GM19043 (cell line): ENCODE measurements around the gene ANKS1A.
"Not testable (repeated sequence)": the region's sequence is repeated elsewhere in the genome, so short reads cannot be mapped to it uniquely, and the experiment has no call there.

ENCODE experiments used
- ATAC-seq: cut with Tn5 transposase; IDR thresholded peaks from one replicate; pipeline ENCODE4 v1.9.1; 2021; ENCODE audit warnings: low read depth; ENCODE audit not compliant: unreplicated experiment

ANKS1A gene

DNA sequence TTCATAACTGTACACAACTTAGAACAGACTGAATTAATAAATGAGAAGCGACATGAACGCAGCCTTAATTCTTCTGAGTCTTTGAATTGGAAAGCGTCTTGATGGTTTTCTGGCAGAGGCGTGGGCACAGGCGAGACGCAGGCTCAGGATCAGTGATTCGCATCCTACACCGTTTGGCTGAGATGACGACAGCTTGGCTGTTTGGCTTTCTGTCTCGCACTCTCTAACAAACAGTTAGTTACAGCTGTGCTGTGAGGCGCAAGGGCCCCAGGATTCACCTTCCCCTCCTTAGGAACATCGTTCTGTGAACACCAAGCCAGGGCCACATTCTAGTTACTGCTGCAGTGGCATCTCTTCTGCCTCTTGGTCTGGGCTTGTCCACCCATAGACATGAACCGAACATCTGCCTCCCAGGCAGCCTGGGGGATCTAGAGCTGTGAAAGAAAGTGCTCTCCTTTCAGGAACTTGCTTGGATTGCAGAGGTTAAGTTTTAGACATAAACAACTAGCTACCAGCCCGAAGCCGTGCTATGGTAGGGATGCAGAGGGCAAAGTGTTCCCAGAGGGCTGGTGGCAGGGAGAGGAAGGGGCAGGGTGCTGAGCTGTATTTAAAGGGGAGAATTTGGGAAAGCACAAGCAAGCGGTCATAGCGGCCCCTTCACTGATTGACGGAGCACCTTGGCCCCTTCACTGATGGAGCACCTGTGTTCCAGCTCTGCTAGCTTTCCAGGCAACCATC lies 202.5 kb downstream of the ANKS1A start:
- no peak for ATAC-seq

- no peak for ATAC-seq
Measured at GRCh38 chr6:35092362-35093117, 203.5 kb downstream of the ANKS1A start.

DNA sequence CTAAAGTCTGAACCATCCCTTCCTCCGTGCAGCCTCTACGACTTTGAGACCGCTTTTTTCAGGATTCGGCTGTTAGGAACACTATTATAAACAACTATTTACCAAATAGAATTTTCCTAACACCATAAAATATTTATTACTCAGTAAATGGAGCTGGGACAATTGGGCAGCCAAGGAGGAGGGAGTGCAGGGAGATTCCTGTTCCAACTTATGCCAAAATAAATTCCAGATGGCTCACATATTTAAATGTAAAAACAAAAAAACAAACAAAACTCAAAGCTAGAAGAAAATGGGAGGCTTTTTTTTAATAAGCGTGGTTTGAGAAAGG lies 204.0 kb downstream of the ANKS1A start:
- ATAC-seq, result no peak

DNA sequence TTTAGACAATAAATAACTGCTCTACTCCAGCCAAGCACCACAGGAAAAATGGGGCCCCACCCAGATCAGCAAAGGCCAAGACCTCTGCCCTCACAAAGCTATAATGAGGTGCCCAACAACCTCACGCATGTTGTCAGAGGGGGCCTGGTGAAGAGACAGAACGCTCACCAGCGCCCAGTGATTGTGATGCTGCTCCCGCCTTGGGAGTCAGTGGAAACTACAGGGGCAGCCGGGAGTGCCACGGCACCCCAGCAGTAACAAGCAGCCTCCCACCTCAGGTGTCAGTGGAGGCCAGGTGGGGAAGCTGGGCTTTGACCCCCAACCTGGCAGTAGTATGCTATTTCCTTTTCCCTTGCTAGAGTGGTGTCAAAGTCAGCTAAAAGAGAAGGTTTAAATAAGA lies 204.7 kb downstream of the ANKS1A start:
- ATAC-seq, result no peak

GRCh38 chr6:35094183-35094582 lies 205.1 kb downstream of the ANKS1A start:
- ATAC-seq, result no peak

- ATAC-seq, result no peak
Measured at GRCh38 chr6:35096129-35096862, 207.2 kb downstream of the ANKS1A start.

DNA sequence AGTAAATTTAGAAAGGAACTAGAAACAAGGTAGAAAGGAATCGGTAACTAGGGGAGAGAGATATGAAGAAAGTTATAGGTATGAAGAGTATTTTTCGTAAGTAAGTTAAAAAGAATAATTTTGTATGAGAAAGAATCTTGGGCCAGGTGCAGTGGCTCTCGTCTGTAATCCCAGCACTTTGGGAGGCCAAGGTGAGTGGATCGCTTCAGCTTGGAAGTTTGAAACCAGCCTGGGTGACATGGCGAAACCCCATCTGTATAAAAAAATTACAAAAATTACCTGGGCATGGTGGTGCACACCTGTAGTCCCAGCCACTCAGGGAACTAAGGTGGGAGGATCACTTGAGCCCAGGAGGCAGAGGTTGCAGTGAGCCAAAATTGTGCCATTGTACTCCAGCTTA lies 210.1 kb downstream of the ANKS1A start:
- no peak for ATAC-seq

DNA sequence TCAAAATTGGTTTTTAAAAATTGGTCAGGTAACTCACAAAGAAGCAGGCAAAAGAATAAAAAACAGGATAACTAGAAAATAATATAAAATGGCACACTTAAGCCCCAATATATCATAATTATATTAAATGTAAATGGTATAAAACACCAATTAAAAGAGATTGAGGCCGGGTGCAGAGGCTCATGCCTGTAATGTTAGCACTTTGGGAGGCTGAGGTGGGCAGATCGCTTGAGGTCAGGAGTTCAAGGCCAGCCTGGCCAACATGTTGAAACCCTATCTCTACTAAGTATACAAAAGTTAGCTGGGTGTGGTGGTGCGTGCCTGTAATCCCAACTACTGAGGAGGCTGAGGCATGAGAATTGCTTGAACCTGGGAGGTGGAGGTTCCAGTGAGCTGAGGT lies 216.0 kb downstream of the ANKS1A start:
- no peak for ATAC-seq

GRCh38 chr6:35106061-35106460 lies 217.0 kb downstream of the ANKS1A start:
- not testable (repeated sequence) for ATAC-seq

DNA sequence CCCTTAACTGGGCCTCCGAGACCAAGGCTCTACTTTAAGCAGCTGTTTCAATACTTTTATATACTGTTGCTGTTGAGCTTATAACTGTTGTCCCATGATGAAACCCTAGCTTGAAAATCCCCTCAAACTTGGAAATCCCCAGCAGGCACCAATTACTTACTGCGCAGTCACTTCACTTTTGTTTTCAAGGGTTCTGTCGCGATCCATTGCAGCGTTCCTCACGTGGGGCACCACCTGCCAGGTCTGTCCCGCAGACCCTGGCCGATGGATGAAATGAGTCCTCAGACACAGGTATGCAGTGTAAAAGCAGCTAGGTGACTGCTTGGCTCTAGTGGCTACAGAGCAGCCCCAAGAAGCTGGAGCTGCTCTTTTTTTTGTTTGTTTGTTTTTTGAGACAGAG lies 218.2 kb downstream of the ANKS1A start:
- not testable (repeated sequence) for ATAC-seq

GRCh38 chr6:35107761-35108160 lies 218.7 kb downstream of the ANKS1A start:
- not testable (repeated sequence) for ATAC-seq

DNA sequence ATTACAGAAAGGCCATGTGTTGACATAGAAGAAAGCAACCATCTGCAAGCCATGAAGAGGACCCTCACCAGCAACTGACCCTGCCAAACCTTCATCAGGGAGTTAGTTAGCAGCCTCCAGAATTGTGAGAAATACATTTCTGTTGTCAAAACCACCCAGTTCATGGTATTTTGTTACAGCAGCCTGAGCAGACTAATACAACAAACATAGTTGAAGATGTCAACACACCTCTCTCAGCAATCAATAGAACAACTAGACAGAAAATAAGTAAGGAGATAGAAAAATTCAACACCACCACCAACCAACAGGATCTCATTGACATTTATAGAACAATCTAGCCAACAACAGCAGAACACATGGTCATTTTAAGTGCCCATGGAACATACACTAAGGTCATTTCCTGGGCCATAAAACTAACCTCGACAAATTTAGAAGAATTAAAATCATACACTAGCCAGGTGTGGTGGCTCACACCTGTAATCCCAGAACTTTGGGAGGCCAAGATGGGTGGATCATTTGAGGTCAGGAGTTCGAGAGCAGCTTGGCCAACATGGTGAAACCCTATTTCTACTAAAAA lies 219.3 kb downstream of the ANKS1A start:
- no peak for ATAC-seq

DNA sequence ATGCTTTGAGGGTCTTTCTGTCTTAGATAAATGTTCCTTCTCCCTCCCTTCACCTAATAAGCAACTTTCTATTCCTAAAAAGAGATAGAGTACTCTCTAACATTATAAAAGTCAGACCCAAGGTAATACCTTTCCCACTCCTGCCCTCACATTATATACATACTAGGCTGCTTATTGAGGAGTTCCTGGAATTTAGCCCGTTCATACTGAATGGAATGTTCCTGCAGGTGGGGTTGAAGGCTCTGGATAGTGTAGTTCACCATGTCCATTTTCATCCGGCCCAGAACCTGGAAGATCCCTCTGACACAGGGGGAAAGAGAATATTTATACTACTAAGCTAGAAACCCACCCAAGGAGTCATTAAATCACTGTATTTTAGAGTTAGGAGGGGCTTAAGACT lies 231.7 kb downstream of the ANKS1A start:
- no peak for ATAC-seq

DNA sequence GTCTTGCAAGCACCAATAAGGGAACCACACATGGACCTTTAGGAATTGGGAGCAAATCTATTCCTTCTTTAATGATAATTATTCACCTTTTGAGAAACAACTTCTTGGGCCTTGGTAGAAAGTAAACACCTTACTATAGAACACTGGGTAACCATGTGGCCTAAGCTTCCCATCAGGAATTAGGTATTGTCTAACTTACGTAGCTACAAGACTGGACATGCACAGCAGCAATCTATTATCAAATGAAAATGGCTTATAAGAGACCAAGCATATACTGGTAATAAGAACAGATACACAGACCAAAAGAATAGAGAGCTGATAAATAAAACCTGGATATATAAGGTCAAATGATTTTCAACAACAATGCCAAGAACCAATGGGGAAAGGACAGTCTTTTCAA lies 235.3 kb downstream of the ANKS1A start:
- ATAC-seq, result no peak

DNA sequence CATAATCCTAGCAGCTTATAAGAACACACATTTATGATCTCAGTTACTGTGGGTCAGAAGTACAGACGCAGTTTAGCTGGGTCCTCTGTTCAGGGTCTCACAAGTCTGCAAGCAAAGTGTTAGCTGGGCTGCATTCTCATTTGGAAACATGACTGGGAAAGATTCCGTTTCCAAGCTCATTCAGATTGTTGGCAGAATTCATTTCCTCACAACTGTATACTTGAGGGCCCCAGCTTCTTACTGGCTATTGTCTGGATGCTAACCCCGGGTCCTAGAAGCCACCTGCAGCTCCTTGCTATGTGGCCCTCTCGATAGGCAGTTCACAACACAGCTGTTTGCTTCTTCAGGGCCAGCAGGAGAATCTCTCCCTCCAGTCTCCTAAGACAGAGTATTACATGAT lies 239.0 kb downstream of the ANKS1A start:
- no peak for ATAC-seq

DNA sequence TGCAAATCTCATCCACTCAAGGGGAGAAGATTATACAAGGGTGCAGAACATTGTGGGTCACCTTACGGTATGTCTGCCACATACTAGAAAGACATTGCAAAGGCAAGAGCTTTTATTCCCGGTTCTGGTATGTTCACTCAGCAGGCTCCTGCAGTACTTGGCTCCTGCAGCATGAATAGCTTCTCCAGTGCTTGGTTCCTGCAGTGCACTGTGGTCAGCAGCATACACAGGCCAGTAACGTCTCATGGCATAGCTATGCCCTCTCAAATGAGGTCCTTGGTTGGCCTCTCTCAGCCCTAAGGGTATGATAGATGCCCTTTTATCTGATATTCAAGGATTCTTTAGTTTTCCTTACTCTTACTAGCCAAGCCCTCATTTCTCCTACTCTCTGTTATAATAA lies 239.4 kb downstream of the ANKS1A start:
- ATAC-seq, result no peak

- no peak for ATAC-seq
Measured at GRCh38 chr6:35136185-35136584, 247.1 kb downstream of the ANKS1A start.

DNA sequence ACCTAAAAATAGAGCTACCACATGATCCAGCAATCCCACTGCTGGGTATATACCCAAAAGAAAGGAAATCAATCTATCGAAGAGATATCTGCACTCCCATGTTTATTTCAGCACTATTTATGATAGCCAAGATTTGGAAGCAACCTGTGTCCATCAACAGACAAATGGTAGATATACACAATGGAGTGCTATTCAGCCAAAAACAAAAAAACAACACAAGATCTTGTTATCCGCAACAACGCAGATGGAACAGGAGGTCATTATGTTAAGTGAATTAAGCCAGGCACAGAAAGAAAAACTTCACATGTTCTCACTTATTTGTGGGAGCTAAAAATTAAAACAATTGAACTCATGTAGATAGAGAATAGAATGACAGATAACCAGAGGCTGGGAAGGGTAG lies 249.1 kb downstream of the ANKS1A start:
- not testable (repeated sequence) for ATAC-seq

DNA sequence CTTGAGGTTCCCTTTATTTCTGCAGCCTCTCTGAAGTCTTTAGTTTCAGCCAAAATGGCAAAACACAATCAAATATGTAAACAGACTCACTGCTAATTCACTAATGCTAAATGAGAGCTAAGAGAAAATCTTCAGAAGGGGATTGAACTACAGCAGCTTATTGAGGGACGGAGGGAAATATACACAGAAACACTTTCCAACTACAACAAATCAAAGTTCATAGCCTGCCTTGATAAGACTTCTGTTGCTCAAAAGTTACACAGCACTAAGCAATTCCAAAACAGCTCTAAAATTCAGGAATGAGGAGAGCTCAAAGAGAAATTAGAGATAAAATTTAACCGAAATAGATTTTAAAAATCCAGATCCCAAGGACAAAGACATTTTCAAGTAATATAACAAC lies 250.4 kb downstream of the ANKS1A start:
- no peak for ATAC-seq

GRCh38 chr6:35139924-35140638 lies 251.0 kb downstream of the ANKS1A start:
- no peak for ATAC-seq

- ATAC-seq, result no peak
Measured at GRCh38 chr6:35140639-35141006, 251.6 kb downstream of the ANKS1A start.
